ENCODE measurements around the gene RAI14.
"Not testable (repeated sequence)": the region's sequence is repeated elsewhere in the genome, so short reads cannot be mapped to it uniquely, and the experiment has no call there.

The RAI14 gene

GRCh38 chr5:34750206-34750605, 94.1 kb downstream of the RAI14 start:
- Histone ChIP-seq H3K4me3 (no peak overlapping the region), H3K27ac (peak overlapping the region in 3 of 21 experiments; percentile 31 to 78 (median 51))

- Histone ChIP-seq H3K27ac (no peak overlapping the region), H3K4me3 (no peak overlapping the region)
Observed at GRCh38 chr5:34751807-34752736, 95.9 kb downstream of the RAI14 start.

GRCh38 chr5:34753236-34753635, 97.1 kb downstream of the RAI14 start:
- H3K4me3 ChIP-seq, H3K27ac ChIP-seq: not testable (repeated sequence)

GRCh38 chr5:34755926-34756325, 99.8 kb downstream of the RAI14 start:
- H3K4me3 ChIP-seq: no peak overlapping the region
- H3K27ac ChIP-seq: no peak overlapping the region

- Histone ChIP-seq H3K27ac (peak overlapping the region in 2 of 21 experiments; percentile 1 to 25), H3K4me3 (no peak overlapping the region)
Observed at GRCh38 chr5:34756781-34757624, 100.9 kb downstream of the RAI14 start.

- Histone ChIP-seq H3K4me3 (no peak overlapping the region), H3K27ac (no peak overlapping the region)
Observed at GRCh38 chr5:34758514-34758913, 102.4 kb downstream of the RAI14 start.

GRCh38 chr5:34759213-34759612, 103.1 kb downstream of the RAI14 start:
- not testable (repeated sequence) for H3K27ac ChIP-seq, H3K4me3 ChIP-seq

- Histone ChIP-seq H3K4me3 (no peak overlapping the region), H3K27ac (no peak overlapping the region)
Observed at GRCh38 chr5:34765662-34766061, 109.5 kb downstream of the RAI14 start.

GRCh38 chr5:34767180-34767579, 111.1 kb downstream of the RAI14 start:
- Histone ChIP-seq H3K4me3 (no peak overlapping the region), H3K27ac (no peak overlapping the region)

- no peak overlapping the region for H3K4me3 ChIP-seq
Observed at GRCh38 chr5:34770486-34770885, 114.4 kb downstream of the RAI14 start.

GRCh38 chr5:34771076-34771475, 114.9 kb downstream of the RAI14 start:
- no peak overlapping the region for H3K4me3 ChIP-seq
- peak overlapping the region in 1 of 21 experiments; percentile 33 for H3K27ac ChIP-seq

More at GRCh38 chr5:34770486-34770885, 114.4 kb downstream of the RAI14 start:
- no peak overlapping the region for H3K27ac ChIP-seq

- Histone ChIP-seq H3K4me3 (no peak overlapping the region), H3K27ac (no peak overlapping the region)
Observed at GRCh38 chr5:34772267-34773098, 116.4 kb downstream of the RAI14 start.

- H3K4me3 ChIP-seq: no peak overlapping the region
- H3K27ac ChIP-seq: no peak overlapping the region
Observed at GRCh38 chr5:34774139-34774538, 118.0 kb downstream of the RAI14 start.

- not testable (repeated sequence) for H3K4me3 ChIP-seq
Observed at GRCh38 chr5:34774678-34775077, 118.5 kb downstream of the RAI14 start.

GRCh38 chr5:34775886-34776285, 119.8 kb downstream of the RAI14 start:
- no peak overlapping the region for H3K27ac ChIP-seq
- no peak overlapping the region for H3K4me3 ChIP-seq

More at GRCh38 chr5:34774678-34775077, 118.5 kb downstream of the RAI14 start:
- not testable (repeated sequence) for H3K27ac ChIP-seq

- Histone ChIP-seq H3K4me3 (no peak overlapping the region), H3K27ac (no peak overlapping the region)
Observed at GRCh38 chr5:34778091-34778850, 122.1 kb downstream of the RAI14 start.

GRCh38 chr5:34783892-34784291, 127.8 kb downstream of the RAI14 start:
- H3K4me3 ChIP-seq, H3K27ac ChIP-seq: not testable (repeated sequence)

GRCh38 chr5:34787035-34787434, 130.9 kb downstream of the RAI14 start:
- H3K27ac ChIP-seq: no peak overlapping the region
- no peak overlapping the region for H3K4me3 ChIP-seq

GRCh38 chr5:34789021-34789531, 132.9 kb downstream of the RAI14 start:
- H3K27ac ChIP-seq: peak overlapping the region in 9 of 21 experiments; percentile 5 to 42 (median 17)

More at GRCh38 chr5:34789021-34789531, 132.9 kb downstream of the RAI14 start:
- no peak overlapping the region for H3K4me3 ChIP-seq

All from skin epidermis (tissue), 12 donors.